SIG-M5 (cell line): ENCODE measurements around the gene SUGP1.

Source experiments
- DNase-seq: peaks from one replicate; lab custom pipeline; 2025; lab: John Stamatoyannopoulos, UW

SUGP1 gene

DNA sequence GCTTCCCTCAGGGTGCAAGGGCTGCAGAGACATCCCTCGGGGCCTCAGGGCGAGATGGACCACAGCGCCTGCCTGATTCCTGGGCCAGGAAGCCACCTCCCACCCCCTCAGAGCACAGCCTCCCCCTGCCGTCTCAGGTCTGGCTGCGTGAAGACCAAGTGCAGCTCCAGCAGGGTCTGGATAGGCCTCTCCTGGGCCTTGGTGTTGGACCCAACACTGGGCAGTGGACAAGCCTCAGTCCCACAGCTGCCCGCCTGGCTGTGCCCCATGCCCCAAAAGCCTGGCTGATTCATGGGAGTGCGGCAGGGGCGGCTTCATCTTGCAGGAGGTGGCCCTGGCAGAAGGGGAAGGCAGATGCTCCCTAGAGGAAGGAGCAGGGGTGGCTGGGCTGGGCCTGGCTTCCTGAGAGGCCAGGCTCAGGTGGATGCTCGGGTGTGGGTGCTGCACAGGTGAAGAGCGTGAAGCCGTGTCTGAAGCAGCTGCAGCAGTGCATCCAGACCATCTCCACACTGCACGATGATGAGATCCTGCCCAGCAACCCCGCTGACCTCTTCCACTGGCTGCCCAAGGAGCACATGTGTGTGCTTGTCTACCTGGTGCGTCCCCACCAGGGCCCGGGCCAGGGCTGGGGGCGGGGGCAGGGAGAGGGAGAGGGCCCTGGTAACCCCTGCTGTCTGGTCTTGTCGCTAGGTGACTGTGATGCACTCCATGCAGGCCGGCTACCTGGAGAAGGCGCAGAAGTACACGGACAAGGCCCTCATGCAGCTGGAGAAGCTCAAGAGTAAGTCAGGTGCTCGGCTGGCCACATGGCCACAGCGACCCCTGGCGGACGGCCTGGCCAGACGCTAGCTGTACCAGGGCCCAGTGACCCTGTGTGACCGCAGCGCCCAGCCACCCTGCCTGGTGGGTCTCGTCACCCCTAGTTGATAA lies 22.0 kb upstream of the SUGP1 start:
- DNase-seq, result no peak

DNA sequence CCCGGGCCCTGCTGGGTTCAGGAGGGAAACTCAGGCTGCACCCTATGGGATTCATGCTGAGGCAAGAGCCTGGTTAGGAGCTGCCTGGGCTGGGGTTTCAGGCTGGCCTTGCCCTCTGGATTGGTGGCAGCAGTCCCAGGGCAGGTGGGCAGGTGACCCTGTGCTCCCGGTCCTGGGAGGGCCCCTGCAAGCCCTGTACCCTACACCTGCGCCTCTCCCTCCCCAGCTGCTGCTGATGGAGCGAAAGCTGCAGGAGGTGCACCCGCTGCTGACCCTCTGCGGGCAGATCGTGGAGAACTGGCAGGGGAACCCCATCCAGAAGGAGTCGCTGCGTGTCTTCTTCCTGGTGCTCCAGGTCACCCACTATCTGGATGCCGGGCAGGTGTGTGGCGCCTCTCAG lies 20.7 kb upstream of the SUGP1 start:
- DNase-seq, result no peak

DNA sequence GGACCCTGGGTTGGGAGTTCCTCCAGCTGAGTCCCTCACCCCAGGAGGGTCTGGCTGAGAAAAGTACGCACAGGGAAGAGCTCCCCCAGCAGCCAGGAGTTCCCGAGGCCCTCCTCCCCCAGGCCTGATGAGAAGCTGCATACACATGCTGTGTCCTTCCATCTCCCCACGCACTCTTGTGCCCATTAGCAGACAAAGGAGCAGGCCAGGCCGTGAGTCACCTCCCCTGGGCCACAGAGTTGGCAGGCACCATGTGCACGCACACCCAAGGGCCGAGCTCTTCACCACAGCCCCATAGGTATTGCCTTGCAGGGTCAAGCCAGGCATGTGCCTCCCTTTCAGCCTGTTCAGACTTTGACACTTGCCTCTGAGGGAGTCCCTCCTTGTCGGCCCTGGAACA lies 17.8 kb upstream of the SUGP1 start:
- no peak for DNase-seq

DNA sequence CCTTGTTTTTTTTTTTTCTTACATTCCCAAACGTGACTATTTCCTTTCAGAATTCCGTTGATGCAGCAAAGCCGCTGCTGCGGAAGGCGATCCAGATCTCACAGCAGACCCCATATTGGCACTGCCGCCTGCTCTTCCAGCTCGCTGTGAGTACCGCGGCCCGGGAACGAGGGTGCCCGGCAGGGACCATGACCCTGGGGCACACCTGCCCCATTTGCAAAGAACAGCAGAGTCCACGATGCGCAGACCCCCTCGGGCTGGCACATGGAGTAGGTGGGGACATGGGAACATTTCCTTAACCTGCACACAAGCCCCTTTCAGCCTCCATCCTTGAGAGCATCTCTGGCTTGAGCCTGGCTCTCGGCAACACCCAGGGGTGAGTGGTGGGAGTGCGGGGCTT lies 16.8 kb upstream of the SUGP1 start:
- no peak for DNase-seq

DNA sequence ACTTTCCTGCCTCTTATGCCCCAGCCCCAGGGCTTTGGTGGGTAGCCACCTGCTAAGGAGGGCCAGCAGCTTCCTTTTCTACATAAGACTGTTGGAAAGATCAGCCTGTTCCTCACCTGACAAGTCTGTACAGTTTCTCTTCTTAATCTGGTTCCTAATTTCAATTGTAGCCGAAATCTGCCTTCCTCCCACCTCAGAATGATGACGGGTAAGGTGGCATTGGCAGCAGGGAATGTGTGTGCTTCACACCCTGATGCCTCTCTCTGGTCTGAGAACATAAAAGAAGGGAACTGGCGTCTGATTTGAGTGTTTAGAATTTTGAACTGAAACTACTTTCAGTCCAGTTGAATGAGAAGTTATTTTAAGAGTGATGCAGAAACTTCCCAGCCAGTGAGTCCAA lies 16.3 kb upstream of the SUGP1 start:
- DNase-seq, result no peak

DNA sequence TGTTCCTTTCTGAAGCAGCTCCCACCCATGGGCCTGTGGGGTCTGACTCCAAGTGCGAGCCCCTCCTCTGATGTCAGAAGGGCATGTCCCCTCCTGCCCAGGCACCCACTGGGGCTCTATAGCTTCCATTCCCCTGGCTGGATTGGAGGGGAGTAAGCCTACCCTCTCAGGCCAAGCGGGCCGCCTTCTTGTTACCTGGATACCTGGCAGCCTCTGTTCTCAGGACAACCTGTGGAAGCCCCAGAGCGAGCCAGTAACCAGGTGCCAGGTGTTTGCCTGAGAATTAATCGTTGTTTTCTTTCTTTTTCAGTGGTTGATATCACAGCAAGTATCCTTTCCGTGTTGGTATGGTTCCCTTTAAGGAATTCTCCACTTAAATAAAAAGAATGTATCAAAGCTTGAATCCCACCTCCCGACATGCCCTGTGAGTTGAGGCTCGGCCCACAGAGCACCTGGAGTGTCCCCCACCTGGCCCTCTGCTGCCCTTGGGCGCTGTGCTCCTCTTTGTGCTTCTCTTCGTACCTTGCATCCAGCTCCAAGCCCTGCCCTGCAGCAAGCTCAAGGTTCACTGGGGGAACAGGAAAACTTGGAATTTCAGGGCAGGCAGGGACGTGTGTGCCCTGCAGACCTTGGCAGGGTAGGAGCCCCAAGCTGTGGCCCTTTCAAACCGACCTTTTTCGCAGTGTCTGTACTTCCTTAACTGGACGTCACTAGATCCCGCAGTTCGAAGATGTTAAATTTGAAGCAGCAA lies 15.3 kb upstream of the SUGP1 start:
- DNase-seq, result no peak

DNA sequence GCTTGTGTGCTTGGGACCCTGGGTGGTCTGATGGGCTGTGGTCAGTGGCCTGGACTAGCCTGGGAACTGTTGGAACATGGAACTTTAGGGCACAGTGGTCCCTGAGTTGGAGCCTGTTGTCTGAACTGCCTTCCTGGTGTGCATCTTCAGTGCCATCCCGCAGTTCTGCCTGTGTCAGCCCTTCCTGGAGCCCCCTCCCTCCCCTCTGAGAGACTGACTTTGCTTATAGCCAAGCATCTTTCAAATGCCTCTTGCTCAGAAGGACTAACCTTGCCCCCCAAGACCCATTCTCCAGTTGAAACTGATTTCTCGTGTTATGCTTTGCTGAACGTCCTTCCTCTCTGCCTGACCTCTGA lies 14.7 kb upstream of the SUGP1 start:
- DNase-seq, result no peak

DNA sequence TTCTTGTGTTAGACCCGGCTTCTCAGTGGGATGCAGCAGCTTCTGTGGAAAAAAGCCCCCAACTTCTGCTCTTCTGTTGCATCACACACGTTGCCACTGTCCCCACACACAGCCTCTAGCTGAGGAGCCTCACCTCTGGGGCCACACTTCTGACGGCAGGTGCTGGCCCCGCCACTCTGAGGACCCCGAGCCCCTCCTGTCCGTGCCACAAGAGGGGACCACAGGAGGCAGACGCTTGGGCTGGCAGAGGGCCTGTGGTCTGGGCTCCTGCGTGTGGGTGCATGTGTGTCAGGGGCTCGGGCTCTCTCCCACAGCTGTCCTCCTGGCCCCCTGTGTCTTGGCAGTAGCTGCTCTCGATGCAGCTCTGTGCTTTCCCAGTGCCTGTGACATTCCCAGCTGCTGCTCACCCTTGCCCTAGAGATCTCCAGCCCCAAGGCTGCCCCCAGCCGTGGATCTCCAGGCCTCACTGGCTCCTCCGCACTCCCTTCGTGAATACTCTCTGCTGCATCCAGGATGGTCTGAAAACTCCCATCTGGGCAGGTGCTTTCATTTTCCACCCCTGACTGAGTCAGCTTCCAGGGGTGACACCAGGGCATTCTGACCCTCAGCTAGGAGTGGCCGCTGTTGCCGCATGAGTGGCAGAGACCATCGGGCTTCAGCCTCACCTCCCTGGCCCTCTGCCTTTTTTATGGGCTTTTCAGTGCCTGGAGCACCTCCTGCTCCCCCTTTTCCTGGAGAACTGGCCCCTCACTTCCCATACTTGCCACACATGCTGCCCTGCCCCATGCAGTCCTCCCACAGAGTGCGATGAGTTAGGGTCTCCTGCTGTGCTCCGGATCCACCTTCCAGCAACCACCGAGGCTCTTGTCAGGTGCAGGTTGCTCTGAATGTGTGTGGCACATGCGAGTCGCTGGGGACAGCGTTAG lies 14.0 kb upstream of the SUGP1 start:
- DNase-seq, result no peak

DNA sequence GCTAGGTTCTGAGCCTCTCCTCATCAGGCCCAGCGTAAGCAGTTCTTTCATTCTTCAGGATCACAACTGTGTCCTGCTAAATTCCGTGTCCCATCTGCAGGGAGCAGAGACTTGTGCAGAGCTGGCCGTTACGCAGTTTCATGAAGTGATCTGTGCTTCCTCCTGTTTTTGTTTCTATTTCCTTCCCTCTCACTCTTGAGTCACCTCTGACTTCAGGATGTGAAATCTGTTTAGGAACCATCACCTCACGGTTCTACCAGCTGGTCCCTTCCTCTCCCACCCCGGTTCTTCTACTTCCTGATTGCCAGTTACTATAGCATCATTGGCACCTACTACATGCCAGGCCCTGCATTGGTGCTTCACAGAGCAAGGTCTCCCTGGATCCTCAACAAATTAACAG lies 8.8 kb upstream of the SUGP1 start:
- DNase-seq, result no peak

DNA sequence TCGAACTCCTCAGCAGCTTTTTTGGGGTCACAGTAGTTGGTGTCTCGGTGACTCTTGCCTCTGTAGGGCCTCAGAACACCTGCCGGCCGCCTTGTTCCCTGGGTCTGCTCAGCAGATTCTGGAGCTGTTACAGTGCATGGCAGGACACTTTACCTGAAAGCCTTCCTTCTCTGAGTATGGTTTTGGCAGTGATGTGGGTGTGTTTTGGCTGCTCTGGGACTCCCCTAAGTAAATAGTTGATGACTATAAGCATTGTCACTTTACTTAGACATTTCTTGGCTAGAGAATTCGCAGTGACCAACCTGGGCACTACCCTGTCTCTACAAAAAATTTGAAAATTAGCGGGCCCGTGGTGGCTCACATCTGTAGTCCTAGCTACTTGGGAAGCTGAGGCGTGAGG lies 7.4 kb upstream of the SUGP1 start:
- no peak for DNase-seq

DNA sequence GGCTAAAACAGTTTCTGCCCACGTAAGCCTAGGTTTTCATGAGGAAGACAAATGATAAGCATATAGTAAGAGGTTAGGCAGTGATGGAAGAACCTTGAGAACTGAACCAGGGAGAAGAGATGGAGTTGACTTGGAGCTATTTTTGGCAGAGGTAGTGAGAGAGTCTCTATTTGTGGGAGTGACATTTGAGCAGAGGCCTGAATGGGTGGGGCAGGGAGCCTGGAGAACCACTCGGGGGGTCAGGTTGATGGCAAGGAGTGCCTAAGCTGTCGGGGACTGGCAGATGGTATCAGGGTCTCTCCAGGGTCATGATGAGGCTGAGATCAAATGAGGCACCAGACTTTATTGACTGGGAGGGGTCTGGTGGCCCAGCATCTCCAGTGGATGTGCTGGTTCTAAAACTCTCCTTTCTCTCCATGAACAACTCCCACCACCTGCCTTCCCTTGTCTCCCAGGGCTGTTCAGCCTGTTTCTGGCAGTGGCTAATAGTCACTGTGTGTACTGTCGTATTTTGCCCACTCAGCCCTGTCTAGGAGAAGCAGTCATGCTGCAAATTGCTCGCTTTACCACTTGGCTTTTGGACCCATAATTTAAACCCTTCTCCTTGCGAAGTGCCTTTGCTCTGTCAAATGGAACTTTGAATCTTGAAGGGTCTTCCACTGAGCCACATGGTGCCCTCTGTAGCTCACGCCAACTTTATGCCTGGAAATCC lies 3.9 kb upstream of the SUGP1 start:
- DNase-seq, result no peak

DNA sequence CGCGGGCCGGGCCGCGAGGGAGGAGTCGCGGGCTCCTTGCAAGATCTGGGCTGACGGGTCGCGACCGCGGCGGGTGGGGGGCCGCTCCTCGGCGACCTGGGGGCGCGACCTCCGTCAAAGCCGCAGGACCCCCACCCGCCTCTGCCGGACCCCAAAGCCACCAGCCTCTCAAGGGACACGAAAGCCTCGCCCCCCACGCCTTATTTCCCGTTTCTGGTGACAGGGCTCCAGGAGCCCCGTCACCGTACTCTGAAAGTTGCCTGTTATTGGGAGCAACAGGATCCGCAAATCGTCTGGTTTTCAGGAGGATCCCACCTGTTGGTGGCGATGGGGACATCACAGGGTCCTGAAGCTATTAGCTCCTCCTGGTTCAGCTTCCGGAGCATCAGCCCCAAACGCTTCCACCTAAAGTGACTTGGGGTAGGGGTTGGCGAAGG lies 850 bp upstream of the SUGP1 start:
- no peak for DNase-seq

DNA sequence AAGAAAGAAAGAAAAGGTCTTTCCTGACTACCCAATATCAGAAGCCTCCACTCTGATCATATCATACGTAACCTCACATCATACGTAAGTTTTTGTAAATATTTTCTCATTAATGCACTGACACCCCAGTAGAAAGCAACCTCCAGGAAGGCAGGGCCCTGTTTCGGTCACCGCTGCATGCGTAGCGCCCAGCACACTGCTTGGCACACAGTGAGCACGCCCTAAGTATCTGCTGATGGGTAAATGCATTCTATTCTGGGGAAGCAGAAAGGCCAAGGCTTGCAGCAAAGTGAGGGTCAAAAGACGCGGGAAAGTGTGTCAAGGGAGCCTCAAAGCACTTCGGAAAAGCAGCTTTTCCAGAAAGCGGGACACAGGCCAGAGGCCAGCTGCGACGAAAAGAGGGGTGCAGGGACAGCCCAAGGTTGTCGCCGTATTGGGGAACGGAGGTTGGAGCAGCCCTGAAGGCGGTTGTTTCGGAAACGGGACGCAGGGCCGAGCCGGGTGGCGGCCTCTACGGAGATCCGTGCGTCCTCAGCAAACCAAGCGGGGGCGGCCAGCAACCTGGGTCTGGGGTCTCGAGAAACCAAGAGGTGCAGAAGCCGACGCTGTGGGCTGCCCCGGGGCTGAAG lies 463 bp downstream of the SUGP1 start:
- no peak for DNase-seq

DNA sequence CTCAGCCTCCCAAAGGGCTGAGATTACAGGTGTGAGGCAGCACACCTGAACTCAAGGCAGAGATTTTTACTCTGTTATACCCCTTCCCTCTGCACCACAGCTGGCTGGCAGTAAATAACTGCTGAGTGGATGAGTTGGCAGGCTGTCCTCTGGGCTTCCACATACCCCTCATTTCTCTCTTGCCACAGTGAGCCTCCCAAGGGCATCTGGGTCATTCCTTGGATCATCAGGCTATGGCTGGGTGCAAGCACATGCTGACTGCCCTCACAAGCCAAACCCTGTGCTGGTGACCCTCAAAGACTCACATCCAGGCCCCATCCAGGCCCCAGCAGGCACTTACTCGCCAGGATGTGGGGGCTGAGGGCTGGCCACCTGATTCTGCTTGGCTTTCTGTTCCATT lies 4.2 kb downstream of the SUGP1 start:
- no peak for DNase-seq

DNA sequence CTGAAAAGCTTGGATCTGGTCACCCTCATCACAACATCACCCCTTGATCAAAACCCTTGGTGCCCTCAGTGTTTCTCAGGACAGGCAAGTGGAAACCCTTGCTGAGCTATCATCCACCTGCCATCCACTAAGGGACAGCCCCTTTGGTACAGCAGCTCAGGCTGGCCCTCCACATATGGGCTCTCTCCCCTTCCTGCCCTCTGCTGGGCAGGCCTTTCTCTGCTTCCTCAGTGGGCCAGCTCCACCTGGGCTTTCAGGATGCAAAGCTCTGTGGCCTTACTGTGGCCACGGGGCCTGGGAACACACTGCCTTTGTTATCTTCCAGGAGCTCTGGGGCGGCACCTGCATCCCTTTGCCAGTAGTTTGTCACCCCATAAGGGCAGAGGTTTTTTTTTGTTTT lies 4.9 kb downstream of the SUGP1 start:
- no peak for DNase-seq

DNA sequence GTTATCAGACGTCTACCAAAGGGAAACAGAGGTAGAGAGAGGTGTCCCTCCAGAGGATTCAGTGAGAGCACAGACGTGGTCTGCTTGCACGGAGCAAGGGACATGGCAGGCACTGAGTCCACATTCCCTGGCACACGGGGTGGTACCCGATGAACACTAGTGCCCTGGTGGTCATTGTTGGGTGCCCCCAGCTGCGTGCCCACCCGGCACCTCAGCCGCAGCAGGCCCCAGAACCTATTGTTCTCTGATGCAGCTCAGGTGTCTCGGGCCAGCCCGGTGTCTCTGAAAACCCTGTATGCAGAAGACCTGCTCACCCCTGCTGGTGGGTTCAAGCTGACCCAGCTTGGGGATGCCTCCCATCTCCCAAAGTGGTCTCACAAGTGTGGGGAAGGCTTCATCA lies 11.9 kb downstream of the SUGP1 start:
- DNase-seq, result no peak

DNA sequence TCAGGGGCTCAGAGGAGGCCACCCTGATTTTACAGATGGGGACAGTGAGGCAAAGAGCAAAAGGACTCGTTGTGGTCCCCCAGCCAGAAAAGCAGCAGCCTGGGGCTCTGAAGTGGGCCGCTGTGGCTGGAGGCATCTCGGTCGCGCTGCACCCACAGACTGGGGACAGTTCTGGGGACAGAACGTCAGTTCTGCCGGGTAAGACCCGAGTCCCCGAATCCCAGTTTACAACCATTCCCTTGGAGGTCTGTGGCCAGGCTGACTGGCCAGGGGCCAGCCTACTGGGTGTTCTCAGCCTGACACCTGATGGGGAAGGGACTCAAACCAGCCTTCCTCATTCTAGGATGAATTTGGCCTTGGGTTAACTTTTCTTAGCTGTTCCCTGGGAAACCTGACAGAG lies 14.1 kb downstream of the SUGP1 start:
- DNase-seq, result no peak

DNA sequence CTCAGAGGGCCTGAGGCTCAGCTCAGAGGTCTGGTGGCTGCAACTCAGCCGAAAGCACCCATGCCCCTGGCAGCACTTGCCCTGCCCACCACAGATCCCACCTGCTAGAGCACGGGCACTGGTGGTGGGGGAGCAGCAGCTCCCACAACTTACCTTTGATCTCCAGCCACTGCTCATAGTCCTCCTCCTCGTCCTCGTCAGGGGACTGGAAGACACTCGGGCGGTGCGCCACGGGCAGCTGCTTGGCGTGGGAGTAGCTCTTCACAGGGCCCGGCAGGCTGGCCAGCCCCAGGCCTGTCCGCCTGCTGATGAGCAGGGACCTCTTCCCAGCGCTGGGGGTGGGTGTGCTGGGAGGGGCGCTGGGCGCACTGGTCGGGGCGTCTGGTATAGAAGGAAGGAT lies 14.6 kb downstream of the SUGP1 start:
- DNase-seq, result no peak

DNA sequence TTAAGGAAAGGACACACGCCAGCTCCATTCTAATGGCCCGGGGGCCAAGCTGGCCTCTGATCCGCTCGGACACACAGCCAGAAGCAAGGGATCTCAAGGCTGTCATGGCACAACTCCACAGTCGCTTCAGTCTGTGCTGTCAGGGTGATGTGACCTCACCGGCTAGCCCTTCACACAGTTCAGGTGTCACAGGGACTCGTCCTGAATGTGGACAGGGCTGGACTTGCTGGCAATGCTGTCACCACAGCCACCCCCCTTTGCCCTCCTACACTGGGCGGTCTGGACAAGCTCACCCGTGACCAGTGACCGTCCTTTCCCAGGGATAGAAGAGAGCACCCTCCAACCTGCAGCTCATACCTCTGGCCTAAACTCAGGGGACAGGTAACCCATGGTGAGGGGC lies 15.2 kb downstream of the SUGP1 start:
- DNase-seq, result no peak

DNA sequence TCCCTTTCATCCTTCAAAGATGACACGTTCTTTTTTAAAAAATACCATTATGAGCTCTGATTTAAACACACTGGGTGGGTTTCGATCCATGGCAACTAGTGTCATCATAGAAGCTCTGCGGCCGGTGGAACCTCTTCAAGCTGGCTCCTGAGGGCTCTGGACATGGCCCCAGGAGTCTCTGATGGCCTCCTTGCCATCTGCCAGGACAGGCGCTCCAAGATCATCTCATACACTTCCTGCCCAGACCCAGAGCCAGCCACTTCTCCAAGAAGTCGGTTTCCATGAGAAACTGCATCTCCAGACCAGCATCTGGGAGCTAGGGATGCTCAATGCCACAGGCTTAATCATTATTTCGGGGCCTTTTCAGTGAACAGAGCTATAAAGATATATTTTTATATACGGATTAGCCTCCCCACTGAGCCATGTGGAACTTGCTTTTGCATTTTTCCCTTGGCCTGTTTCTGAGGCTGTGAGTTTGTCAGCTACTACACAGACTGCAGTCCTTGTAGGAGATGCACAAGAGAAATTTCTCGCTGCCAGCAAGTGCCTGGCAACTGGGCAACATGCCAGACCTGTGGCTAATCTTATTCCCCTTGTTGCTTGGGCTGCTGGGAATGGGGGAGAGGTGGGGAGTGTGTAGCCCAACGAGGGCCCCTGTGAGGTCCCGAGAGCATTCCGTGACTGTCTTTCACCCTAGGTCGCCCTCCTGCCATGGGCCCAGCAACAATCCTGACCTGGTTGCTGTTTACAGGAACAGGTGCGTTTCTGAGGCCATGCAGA lies 15.9 kb downstream of the SUGP1 start:
- no peak for DNase-seq

DNA sequence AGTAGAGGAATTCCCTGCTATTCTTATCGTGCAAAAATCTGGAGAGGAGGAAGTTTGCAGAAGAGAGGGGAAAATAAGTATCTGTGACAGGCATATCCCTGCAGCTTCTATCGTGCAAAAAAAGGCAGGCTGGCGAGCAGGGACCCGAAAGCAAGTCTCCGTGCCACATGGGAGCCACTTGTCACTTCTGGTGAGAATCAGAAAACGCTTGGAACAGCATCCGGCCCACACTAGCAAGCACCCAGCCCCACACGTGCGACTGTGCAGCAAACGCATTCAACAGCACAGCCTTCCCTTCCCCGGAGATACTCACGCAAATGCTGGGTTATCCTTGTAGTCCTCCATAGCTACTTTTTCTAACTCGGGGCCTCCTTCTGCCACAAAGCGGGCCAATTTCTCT lies 16.9 kb downstream of the SUGP1 start:
- no peak for DNase-seq
